BLaER1 treated with 17β-estradiol and CSF1 and Interleukin-3, amounts not matched to agents 10 nM and 100 nM (cell line): ENCODE measurements around the gene PLEKHN1.
A peak's percentile ranks its signal among the peaks of the same experiment; 100 is the strongest.
"Not testable (repeated sequence)": the region's sequence is repeated elsewhere in the genome, so short reads cannot be mapped to it uniquely, and the experiment has no call there.

Experiments used
- H3K27ac ChIP-seq, 11 experiments: shearing (Covaris generic); formaldehyde crosslinking; 2 replicates each; pipeline ENCODE4 v1.8.1; 2022
- H3K27me3 ChIP-seq, 11 experiments: shearing (Covaris generic); formaldehyde crosslinking; 2 replicates each; pipeline ENCODE4 v1.8.1; 2022
- H3K36me3 ChIP-seq, 11 experiments: shearing (Covaris generic); formaldehyde crosslinking; 2 replicates each; pipeline ENCODE4 v1.8.1; 2022
- H3K4me1 ChIP-seq, 10 experiments: shearing (Covaris generic); formaldehyde crosslinking; 2 replicates each; pipeline ENCODE4 v1.8.1; 2022
- H3K4me2 ChIP-seq, 11 experiments: shearing (Covaris generic); formaldehyde crosslinking; 2 replicates each; pipeline ENCODE4 v1.8.1; 2022
- H3K4me3 ChIP-seq, 10 experiments: shearing (Covaris generic); formaldehyde crosslinking; 2 replicates each; pipeline ENCODE4 v1.8.1; 2022
- H3K9ac ChIP-seq, 11 experiments: shearing (Covaris generic); formaldehyde crosslinking; 2 replicates each; pipeline ENCODE4 v1.8.1; 2022
- H3K9me3 ChIP-seq, 11 experiments: shearing (Covaris generic); formaldehyde crosslinking; replicated peaks in 1 of 11; 2 replicates each; pipeline ENCODE4 v1.8.1; 2022
- H4K20me1 ChIP-seq, 11 experiments: shearing (Covaris generic); formaldehyde crosslinking; 2 replicates each; pipeline ENCODE4 v1.8.1; 2022
- Cebpa-rat ChIP-seq, 11 experiments: shearing (Covaris generic); IDR thresholded peaks; 2 replicates each; pipeline ENCODE4 v1.8.1; 2022

PLEKHN1 gene

GRCh38 chr1:975896-976683 is 9.8 kb downstream of the PLEKHN1 start:
- no peak for TF ChIP-seq Cebpa-rat (IDR thresholded peaks at IDR 0.05)
- Histone ChIP-seq H3K9me3 (0 out of 22 replicates have a peak, but pooled peaks cover 0 to 4% (median 0%) of the 10 kb centered on the region in 11 experiments), H3K27ac (no peak overlapping the region), H4K20me1 (peaks cover 0 to 38% (median 4%) of the 10 kb centered on the region in 11 experiments; a peak in 9 of 22 replicates), H3K9ac (0 out of 22 replicates have a peak overlapping the region, but pooled peaks of 1 of the 11 experiments have one; percentile 29), H3K4me1 (peaks cover 4 to 13% (median 12%) of the 10 kb centered on the region in 10 experiments; a peak in 18 of 20 replicates), H3K4me3 (no peak overlapping the region), H3K36me3 (no peaks in the 10 kb centered on the region), H3K4me2 (peak overlapping the region; percentile 17 to 81 (median 73)), H3K27me3 (peaks cover 28 to 61% (median 53%) of the 10 kb centered on the region in 11 experiments)

- not testable (repeated sequence) for H3K4me2 ChIP-seq, H3K4me3 ChIP-seq, H3K36me3 ChIP-seq, H3K9ac ChIP-seq, H3K27ac ChIP-seq, H3K9me3 ChIP-seq
- H4K20me1 ChIP-seq: peaks cover 0 to 37% (median 4%) of the 10 kb centered on the region in 11 experiments; a peak in 9 of 22 replicates
- peaks cover 23 to 58% (median 46%) of the 10 kb centered on the region in 11 experiments for H3K27me3 ChIP-seq
- H3K4me1 ChIP-seq: peaks cover 4 to 18% (median 15%) of the 10 kb centered on the region in 10 experiments; a peak in 18 of 20 replicates
Observed at GRCh38 chr1:976791-977190, 10.5 kb downstream of the PLEKHN1 start.

- peaks cover 0 to 33% (median 4%) of the 10 kb centered on the region in 11 experiments; a peak in 9 of 22 replicates for H4K20me1 ChIP-seq
- 0 out of 22 replicates have a peak, but pooled peaks cover 0 to 4% (median 0%) of the 10 kb centered on the region in 11 experiments for H3K9me3 ChIP-seq
- no peak overlapping the region for H3K9ac ChIP-seq
- H3K36me3 ChIP-seq: no peaks in the 10 kb centered on the region
- peaks cover 15 to 58% (median 36%) of the 10 kb centered on the region in 11 experiments; a peak in 19 of 22 replicates for H3K27me3 ChIP-seq
- TF ChIP-seq Cebpa-rat (IDR thresholded peaks at IDR 0.05): no peak
- no peak overlapping the region for H3K4me3 ChIP-seq
- peaks cover 4 to 25% (median 22%) of the 10 kb centered on the region in 10 experiments; a peak in 18 of 20 replicates for H3K4me1 ChIP-seq
- no peak overlapping the region for H3K27ac ChIP-seq
- H3K4me2 ChIP-seq: no peak overlapping the region
Observed at GRCh38 chr1:978069-978834, 12.0 kb downstream of the PLEKHN1 start.

- Histone ChIP-seq H4K20me1 (peaks cover 0 to 33% (median 4%) of the 10 kb centered on the region in 11 experiments; a peak in 9 of 22 replicates), H3K27me3 (peaks cover 16 to 57% (median 29%) of the 10 kb centered on the region in 11 experiments; a peak in 19 of 22 replicates), H3K27ac (no peak overlapping the region), H3K36me3 (no peaks in the 10 kb centered on the region), H3K4me2 (no peak overlapping the region), H3K9me3 (0 out of 22 replicates have a peak, but pooled peaks cover 0 to 4% (median 0%) of the 10 kb centered on the region in 11 experiments), H3K4me1 (peaks cover 4 to 25% (median 22%) of the 10 kb centered on the region in 10 experiments; a peak in 18 of 20 replicates), H3K9ac (no peak overlapping the region), H3K4me3 (no peak overlapping the region)
- no peak for TF ChIP-seq Cebpa-rat (IDR thresholded peaks at IDR 0.05)
Observed at GRCh38 chr1:978835-979743, 12.8 kb downstream of the PLEKHN1 start.

- Histone ChIP-seq H3K9me3 (0 out of 22 replicates have a peak, but pooled peaks cover 0 to 4% (median 0%) of the 10 kb centered on the region in 11 experiments), H3K4me3 (no peak overlapping the region), H3K4me1 (peaks cover 4 to 25% (median 22%) of the 10 kb centered on the region in 10 experiments; a peak in 18 of 20 replicates), H3K9ac (no peak overlapping the region), H3K27me3 (peaks cover 15 to 56% (median 29%) of the 10 kb centered on the region in 11 experiments), H3K4me2 (no peak overlapping the region), H3K36me3 (no peaks in the 10 kb centered on the region), H4K20me1 (peaks cover 0 to 33% (median 4%) of the 10 kb centered on the region in 11 experiments; a peak in 9 of 22 replicates), H3K27ac (no peak overlapping the region)
- TF ChIP-seq Cebpa-rat (IDR thresholded peaks at IDR 0.05): no peak
Observed at GRCh38 chr1:979744-980072, 13.4 kb downstream of the PLEKHN1 start.

- no peak overlapping the region for H3K9ac ChIP-seq
- H3K4me1 ChIP-seq: peaks cover 4 to 25% (median 22%) of the 10 kb centered on the region in 10 experiments; a peak in 18 of 20 replicates
- H3K27me3 ChIP-seq: peaks cover 14 to 56% (median 29%) of the 10 kb centered on the region in 11 experiments
- H3K36me3 ChIP-seq: no peaks in the 10 kb centered on the region
- 0 out of 22 replicates have a peak, but pooled peaks cover 0 to 4% (median 0%) of the 10 kb centered on the region in 11 experiments for H3K9me3 ChIP-seq
- no peak for TF ChIP-seq Cebpa-rat (IDR thresholded peaks at IDR 0.05)
- H3K4me2 ChIP-seq: no peak overlapping the region
- no peak overlapping the region for H3K4me3 ChIP-seq
- peaks cover 0 to 31% (median 4%) of the 10 kb centered on the region in 11 experiments; a peak in 9 of 22 replicates for H4K20me1 ChIP-seq
- H3K27ac ChIP-seq: no peak overlapping the region
Observed at GRCh38 chr1:980137-980571, 13.9 kb downstream of the PLEKHN1 start.

GRCh38 chr1:980602-981395 is 14.5 kb downstream of the PLEKHN1 start:
- Histone ChIP-seq H3K9me3 (0 out of 22 replicates have a peak, but pooled peaks cover 0 to 4% (median 0%) of the 10 kb centered on the region in 11 experiments), H3K27ac (no peak overlapping the region), H3K4me3 (no peak overlapping the region), H3K27me3 (peaks cover 14 to 56% (median 29%) of the 10 kb centered on the region in 11 experiments), H3K9ac (no peak overlapping the region), H3K4me2 (no peak overlapping the region), H3K36me3 (no peaks in the 10 kb centered on the region), H4K20me1 (peaks cover 0 to 25% (median 0%) of the 10 kb centered on the region in 11 experiments; a peak in 7 of 22 replicates), H3K4me1 (peaks cover 4 to 20% (median 17%) of the 10 kb centered on the region in 10 experiments; a peak in 18 of 20 replicates)
- no peak for TF ChIP-seq Cebpa-rat (IDR thresholded peaks at IDR 0.05)
